Muscle layer of duodenum (tissue), 2 donors: ENCODE results near the gene RASA3.
"Not testable (repeated sequence)": the region's sequence is repeated elsewhere in the genome, so short reads cannot be mapped to it uniquely, and the experiment has no call there.

Experiments
- H3K27ac ChIP-seq: one replicate; pipeline ENCODE4 v1.7.0; 2013; ENCODE audit warnings: mild to moderate bottlenecking, low read length
- H3K27me3 ChIP-seq: one replicate; pipeline ENCODE4 v1.7.0; 2013; ENCODE audit warnings: low read depth, mild to moderate bottlenecking, control low read depth, low read length
- H3K36me3 ChIP-seq, 2 donors: one replicate each; pipeline ENCODE4 v1.7.0; 2013; ENCODE audit warnings: low read length in 2 of 2, control low read depth in 1 of 2, mild to moderate bottlenecking in 1 of 2; ENCODE audit not compliant: insufficient read depth in 2 of 2, control insufficient read depth in 1 of 2
- H3K4me1 ChIP-seq, 2 donors: one replicate each; pipeline ENCODE4 v1.7.0; 2013; ENCODE audit warnings: low read length in 2 of 2, mild to moderate bottlenecking in 2 of 2, control low read depth in 1 of 2, moderate library complexity in 1 of 2; ENCODE audit not compliant: insufficient read depth in 2 of 2, control insufficient read depth in 1 of 2
- H3K4me3 ChIP-seq, 2 donors: one replicate each; pipeline ENCODE4 v1.7.0; 2013; ENCODE audit warnings: low read length in 2 of 2, low read depth in 1 of 2, mild to moderate bottlenecking in 1 of 2
- H3K9me3 ChIP-seq, 2 donors: one replicate each; pipeline ENCODE4 v1.7.0; 2013; ENCODE audit warnings: low read length in 2 of 2, control low read depth in 1 of 2, mild to moderate bottlenecking in 1 of 2; ENCODE audit not compliant: control insufficient read depth in 1 of 2
- donor health status: healthy.

RASA3 gene

GRCh38 chr13:114101358-114102130, 30.9 kb downstream of the RASA3 start:
- Histone ChIP-seq H3K27me3 (no peaks in the 10 kb centered on the region), H3K27ac (no peak overlapping the region), H3K4me3 (no peak overlapping the region), H3K4me1 (peaks cover 0 to 37% of the 10 kb centered on the region in 2 donors), H3K9me3 (no peaks in the 10 kb centered on the region), H3K36me3 (no peaks in the 10 kb centered on the region)

- no peak overlapping the region for H3K27ac ChIP-seq
Measured at GRCh38 chr13:114100446-114101357, 31.7 kb downstream of the RASA3 start.

GRCh38 chr13:114099918-114100445, 32.4 kb downstream of the RASA3 start:
- H3K27ac ChIP-seq = no peak overlapping the region
- H3K4me1 ChIP-seq = peaks cover 0 to 35% of the 10 kb centered on the region in 2 donors

More at GRCh38 chr13:114100446-114101357, 31.7 kb downstream of the RASA3 start:
- no peaks in the 10 kb centered on the region for H3K36me3 ChIP-seq
- H3K9me3 ChIP-seq = no peaks in the 10 kb centered on the region
- H3K4me3 ChIP-seq = no peak overlapping the region
- no peaks in the 10 kb centered on the region for H3K27me3 ChIP-seq
- H3K4me1 ChIP-seq = peaks cover 0 to 38% of the 10 kb centered on the region in 2 donors

GRCh38 chr13:114099191-114099590, 33.2 kb downstream of the RASA3 start:
- no peak overlapping the region for H3K27ac ChIP-seq
- no peak overlapping the region for H3K4me3 ChIP-seq
- no peaks in the 10 kb centered on the region for H3K36me3 ChIP-seq
- peaks cover 0 to 28% of the 10 kb centered on the region in 2 donors for H3K4me1 ChIP-seq
- H3K27me3 ChIP-seq = no peaks in the 10 kb centered on the region
- no peaks in the 10 kb centered on the region for H3K9me3 ChIP-seq

More at GRCh38 chr13:114099918-114100445, 32.4 kb downstream of the RASA3 start:
- Histone ChIP-seq H3K27me3 (no peaks in the 10 kb centered on the region), H3K36me3 (no peaks in the 10 kb centered on the region), H3K4me3 (no peak overlapping the region), H3K9me3 (no peaks in the 10 kb centered on the region)

GRCh38 chr13:114098689-114099056, 33.8 kb downstream of the RASA3 start:
- not testable (repeated sequence) for H3K27me3 ChIP-seq, H3K36me3 ChIP-seq, H3K9me3 ChIP-seq, H3K4me3 ChIP-seq
- Histone ChIP-seq H3K27ac (peak overlapping the region; percentile 56), H3K4me1 (peaks cover 0 to 28% of the 10 kb centered on the region in 2 donors)

GRCh38 chr13:114097893-114098688, 34.3 kb downstream of the RASA3 start:
- peaks cover 0 to 28% of the 10 kb centered on the region in 2 donors for H3K4me1 ChIP-seq
- no peaks in the 10 kb centered on the region for H3K36me3 ChIP-seq
- H3K27me3 ChIP-seq = no peaks in the 10 kb centered on the region
- no peak overlapping the region for H3K4me3 ChIP-seq
- H3K27ac ChIP-seq = peak overlapping the region; percentile 56
- H3K9me3 ChIP-seq = peaks cover 0 to 4% of the 10 kb centered on the region in 2 donors

- Histone ChIP-seq H3K27me3 (no peaks in the 10 kb centered on the region), H3K27ac (no peak overlapping the region), H3K4me3 (no peak overlapping the region), H3K4me1 (peaks cover 0 to 28% of the 10 kb centered on the region in 2 donors), H3K36me3 (no peaks in the 10 kb centered on the region), H3K9me3 (peaks cover 0 to 4% of the 10 kb centered on the region in 2 donors)
Measured at GRCh38 chr13:114097212-114097892, 35.1 kb downstream of the RASA3 start.

- Histone ChIP-seq H3K36me3 (no peaks in the 10 kb centered on the region), H3K4me1 (peaks cover 0 to 28% of the 10 kb centered on the region in 2 donors), H3K27ac (no peak overlapping the region), H3K9me3 (peaks cover 0 to 8% of the 10 kb centered on the region in 2 donors), H3K4me3 (no peak overlapping the region), H3K27me3 (no peaks in the 10 kb centered on the region)
Measured at GRCh38 chr13:114096811-114097211, 35.6 kb downstream of the RASA3 start.

- peaks cover 0 to 11% of the 10 kb centered on the region in 2 donors for H3K9me3 ChIP-seq
- H3K4me1 ChIP-seq = peaks cover 0 to 22% of the 10 kb centered on the region in 2 donors
- no peak overlapping the region for H3K27ac ChIP-seq
- H3K4me3 ChIP-seq = no peak overlapping the region
- no peaks in the 10 kb centered on the region for H3K36me3 ChIP-seq
- H3K27me3 ChIP-seq = no peaks in the 10 kb centered on the region
Measured at GRCh38 chr13:114096031-114096485, 36.4 kb downstream of the RASA3 start.

- Histone ChIP-seq H3K9me3 (peaks cover 0 to 11% of the 10 kb centered on the region in 2 donors), H3K4me3 (no peak overlapping the region), H3K27ac (no peak overlapping the region), H3K36me3 (no peaks in the 10 kb centered on the region), H3K27me3 (no peaks in the 10 kb centered on the region), H3K4me1 (peaks cover 0 to 22% of the 10 kb centered on the region in 2 donors)
Measured at GRCh38 chr13:114095486-114095885, 36.9 kb downstream of the RASA3 start.
